DMS53 treated with DMSO at 0.1 percent for 48 hours (cell line): ENCODE results near the gene C8A.

Experiments
- DNase-seq: peaks from one replicate; lab custom pipeline; 2025; ENCODE audit not compliant: unreplicated experiment; lab: John Stamatoyannopoulos, UW

The C8A gene

GRCh38 chr1:56881417-56881816 is 26.8 kb downstream of the C8A start:
- no peak for DNase-seq

GRCh38 chr1:56890229-56890628 is 35.6 kb downstream of the C8A start:
- DNase-seq, result no peak

DNA sequence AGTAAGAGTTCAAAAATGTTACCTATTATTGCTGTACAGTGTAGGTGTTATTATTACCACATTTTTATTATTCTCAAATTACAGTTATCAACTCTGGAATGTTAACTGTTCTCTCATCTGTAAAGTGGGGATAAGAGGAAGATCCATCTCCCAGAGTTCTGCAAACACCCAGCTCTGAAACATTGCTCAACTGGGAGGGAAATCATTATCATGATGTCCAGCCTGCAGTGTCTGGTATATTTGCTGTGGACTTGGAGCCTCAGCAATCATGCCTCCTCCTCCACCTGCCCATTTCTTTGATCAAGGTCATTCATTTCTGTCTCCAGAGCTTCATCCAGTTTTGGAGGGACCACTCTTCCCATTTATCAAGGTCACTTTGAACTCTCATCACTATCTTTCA is 39.4 kb downstream of the C8A start:
- DNase-seq, result no peak

GRCh38 chr1:56897150-56898004 is 42.8 kb downstream of the C8A start:
- no peak for DNase-seq

- DNase-seq, result no peak
Observed at GRCh38 chr1:56898005-56898373, 43.4 kb downstream of the C8A start.

DNA sequence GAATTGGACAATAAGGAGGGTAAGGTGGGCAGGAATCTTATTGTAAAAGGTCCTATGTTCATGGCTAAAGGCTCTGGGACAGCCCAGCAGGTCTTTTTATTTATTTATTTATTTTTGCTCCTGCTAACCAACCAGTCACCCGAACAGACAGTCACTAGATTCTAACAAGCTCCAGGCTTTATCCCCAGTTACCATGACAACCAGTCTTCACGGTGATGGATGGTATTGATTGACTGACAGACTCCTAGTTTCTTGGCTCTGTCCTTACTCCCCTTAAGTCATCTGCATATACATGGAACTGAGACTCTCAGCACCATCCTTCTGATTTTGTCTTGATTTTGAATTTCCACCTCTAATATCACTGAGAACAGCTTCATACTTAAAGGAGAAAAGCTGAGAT is 44.3 kb downstream of the C8A start:
- DNase-seq, result no peak

GRCh38 chr1:56901716-56902115 is 47.1 kb downstream of the C8A start:
- DNase-seq, result peak; percentile 21

- no peak for DNase-seq
Observed at GRCh38 chr1:56903778-56904177, 49.2 kb downstream of the C8A start.

DNA sequence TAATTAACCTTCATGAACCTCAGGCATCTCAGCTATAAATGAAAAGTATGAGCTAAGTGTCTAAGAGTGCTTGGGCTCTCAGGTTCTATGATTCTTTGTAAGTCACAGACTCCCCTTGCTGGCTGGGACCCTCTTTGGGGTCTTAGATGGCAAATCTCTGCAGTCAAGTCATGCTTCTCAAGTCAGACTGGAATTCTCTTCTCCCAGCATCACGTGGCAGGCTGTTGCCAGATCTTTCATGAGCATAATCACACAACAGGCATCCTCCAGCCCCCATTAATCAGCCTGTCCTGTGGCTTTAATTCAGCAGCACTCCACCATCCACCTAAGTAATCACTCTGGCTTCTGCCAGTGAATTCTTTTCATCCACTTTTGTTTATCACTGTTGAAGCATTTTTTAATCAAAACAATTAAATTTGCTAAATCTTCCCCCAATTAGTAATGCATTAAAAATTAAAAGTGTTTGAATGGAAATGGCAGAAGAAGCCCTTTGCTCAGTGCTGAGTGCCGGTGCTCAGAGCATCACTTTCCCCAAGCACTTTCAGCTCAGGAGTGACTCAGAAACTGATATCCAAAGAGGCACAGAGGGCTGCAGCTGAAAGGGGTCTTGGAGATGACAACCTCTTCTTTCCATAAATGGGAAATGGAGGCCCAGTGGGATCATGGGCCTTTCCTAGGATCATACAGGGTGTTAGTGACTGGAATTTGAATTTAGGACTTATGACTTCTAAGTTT is 50.2 kb downstream of the C8A start:
- no peak for DNase-seq

DNA sequence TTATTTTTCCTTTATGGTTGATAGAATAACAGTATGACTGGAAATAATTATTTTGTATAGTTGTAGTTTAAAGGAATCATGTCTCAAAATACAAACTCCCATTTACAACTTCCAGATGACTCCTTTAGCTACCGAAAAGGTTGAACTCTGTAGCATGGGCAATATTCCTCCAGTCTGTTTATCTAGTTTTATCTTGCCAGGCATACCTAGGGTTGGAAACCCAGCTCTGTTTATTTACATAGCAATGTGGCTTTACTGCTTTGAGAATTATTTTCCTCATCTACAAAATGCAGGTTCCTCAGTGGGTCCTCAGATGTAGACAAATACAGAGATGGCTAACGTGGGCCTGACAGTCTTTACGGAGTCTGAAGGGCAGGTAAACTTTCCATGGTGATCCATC is 51.1 kb downstream of the C8A start:
- DNase-seq, result no peak

GRCh38 chr1:56908619-56909221 is 54.1 kb downstream of the C8A start:
- DNase-seq, result no peak

GRCh38 chr1:56910441-56910985 is 55.9 kb downstream of the C8A start:
- no peak for DNase-seq

GRCh38 chr1:56911098-56911938 is 56.7 kb downstream of the C8A start:
- no peak for DNase-seq

DNA sequence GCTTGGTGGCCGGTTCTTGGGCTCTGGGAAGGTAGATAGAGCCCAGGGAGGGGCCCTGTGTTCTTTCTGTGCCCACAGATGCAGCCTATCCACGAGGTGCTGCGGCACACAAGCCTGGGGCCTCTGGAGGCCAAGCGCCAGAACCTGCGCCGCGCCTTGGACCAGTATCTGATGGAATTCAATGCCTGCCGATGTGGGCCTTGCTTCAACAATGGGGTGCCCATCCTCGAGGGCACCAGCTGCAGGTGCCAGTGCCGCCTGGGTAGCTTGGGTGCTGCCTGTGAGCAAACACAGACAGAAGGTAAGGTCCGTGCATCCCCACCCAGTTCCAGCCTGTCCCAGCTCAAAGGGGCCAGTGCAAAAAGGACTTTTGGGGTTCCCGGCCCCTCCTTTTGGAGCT is 57.7 kb downstream of the C8A start:
- DNase-seq, result no peak

DNA sequence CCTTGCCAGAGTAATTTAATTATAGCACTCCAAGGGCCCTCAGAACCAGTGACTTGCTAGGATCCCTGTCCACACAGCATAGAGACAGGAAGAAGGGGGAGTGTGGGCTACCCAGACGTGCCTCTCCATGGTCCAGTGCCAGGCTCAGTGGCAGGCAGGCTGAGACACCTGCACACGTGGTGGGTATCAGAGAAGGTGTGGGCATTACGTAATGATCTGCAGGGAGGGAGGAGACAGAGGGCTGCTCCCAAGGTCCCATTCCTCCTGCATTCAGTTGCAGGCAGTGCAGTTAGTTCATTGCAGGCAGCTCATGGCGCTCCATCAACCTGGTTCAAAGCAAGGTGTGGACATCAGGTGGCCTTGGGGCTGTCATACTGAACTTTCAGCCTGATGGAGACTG is 61.4 kb downstream of the C8A start:
- DNase-seq, result peak; percentile 97

GRCh38 chr1:56916630-56917029 is 62.0 kb downstream of the C8A start:
- DNase-seq, result no peak

DNA sequence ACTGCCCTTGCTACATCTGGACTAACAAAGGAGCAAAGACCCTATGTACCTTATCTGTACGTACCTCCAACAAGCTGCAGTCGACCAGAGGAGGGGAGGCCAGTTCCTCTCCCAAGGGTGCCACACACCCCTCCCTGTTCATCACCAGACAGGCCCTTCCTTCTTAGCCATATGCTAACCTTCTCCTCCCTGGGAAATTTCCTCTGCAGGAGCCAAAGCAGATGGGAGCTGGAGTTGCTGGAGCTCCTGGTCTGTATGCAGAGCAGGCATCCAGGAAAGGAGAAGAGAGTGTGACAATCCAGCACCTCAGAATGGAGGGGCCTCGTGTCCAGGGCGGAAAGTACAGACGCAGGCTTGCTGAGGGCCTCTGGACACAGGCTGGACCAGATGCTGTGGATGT is 62.8 kb downstream of the C8A start:
- DNase-seq, result no peak

DNA sequence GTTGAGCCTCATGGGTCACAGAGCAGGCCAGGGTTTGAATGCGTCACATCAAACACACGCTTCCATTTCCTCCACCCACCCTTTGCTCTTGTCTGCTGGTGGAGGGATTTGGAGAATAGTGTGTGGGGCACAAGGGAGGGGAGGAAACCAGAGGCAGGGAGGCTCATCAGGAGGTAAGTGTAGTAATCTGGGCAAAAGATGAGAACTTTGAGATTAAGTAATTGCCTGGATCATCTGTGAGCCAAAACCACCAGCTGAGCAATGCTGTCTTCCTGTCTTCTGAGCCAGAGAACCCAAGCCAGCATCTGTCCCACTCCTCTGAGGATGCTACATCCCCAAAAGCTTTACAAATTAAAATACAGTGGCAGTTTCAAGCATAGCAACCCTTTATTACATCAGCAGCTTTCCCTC is 66.0 kb downstream of the C8A start:
- no peak for DNase-seq

- no peak for DNase-seq
Observed at GRCh38 chr1:56921479-56921878, 66.9 kb downstream of the C8A start.

GRCh38 chr1:56922070-56922469 is 67.5 kb downstream of the C8A start:
- no peak for DNase-seq

GRCh38 chr1:56922507-56922906 is 67.9 kb downstream of the C8A start:
- DNase-seq, result no peak
